Cardiac muscle cell (in vitro differentiated cells and primary cell): ENCODE data around the gene SLC39A7. TPM values are rescaled to one million over a fixed set of nuclear protein-coding genes. Genes with fewer than 3 reads are reported as not detected.

Source experiments
- DNase-seq, 2 donors: peaks; one replicate each; pipeline versions ENCODE4 v3.0.0 to v3.0.0-alpha.2; 2010 to 2017; ENCODE audit warnings: low read depth in 1 of 2, low spot score in 1 of 2
- H3K27ac ChIP-seq: fragments of 200-600 bp; sonication (generic); 2 replicates; pipeline ENCODE4 v1.5.1; 2016
- H3K27me3 ChIP-seq: fragments of 200-600 bp; sonication (generic); 2 replicates; pipeline ENCODE4 v1.6.0; 2016; ENCODE audit warnings: control low read depth
- H3K36me3 ChIP-seq: fragments of 200-600 bp; sonication (generic); 2 replicates; pipeline ENCODE4 v1.5.1; 2016; ENCODE audit warnings: control low read depth
- H3K4me1 ChIP-seq: fragments of 200-600 bp; sonication (generic); 2 replicates; pipeline ENCODE4 v1.8.1; 2017; ENCODE audit warnings: low read depth, mild to moderate bottlenecking, mixed run types
- H3K4me3 ChIP-seq: fragments of 200-600 bp; sonication (generic); 2 replicates; pipeline ENCODE4 v1.5.1; 2016; ENCODE audit warnings: mild to moderate bottlenecking
- H3K9me3 ChIP-seq: fragments of 200-600 bp; sonication (generic); 2 replicates; pipeline ENCODE4 v1.5.1; 2017; ENCODE audit warnings: low read depth, mild to moderate bottlenecking, control low read depth
- CTCF ChIP-seq: IDR thresholded peaks from 2 replicates; pipeline ENCODE4 v1.5.1; 2012; ENCODE audit warnings: low read depth, mild to moderate bottlenecking, low read length
- polyA plus RNA-seq: library from polyadenylated mRNA; unstranded; fragments of >200 nt; fragmentation: Nextera tagmentation; extraction: Ambion mirVana; gene quantifications from 2 replicates; pipeline ENCODE4 v1.2.1, GENCODE V29; 2016
- total RNA-seq: library from RNA; depleted of rRNA; stranded (reverse); fragments of >200 nt; gene quantifications from 2 replicates; pipeline ENCODE4 v1.2.3, GENCODE V29; 2016

The SLC39A7 gene
- total and polyA plus RNA-seq, 2 experiments from 2014 or later: 51.3 to 147 TPM

GRCh38 chr6:33204165-33204414 lies 3.4 kb downstream of the SLC39A7 start:
- no peaks in the 10 kb centered on the region for H3K9me3 ChIP-seq
- H3K27ac ChIP-seq: no peak overlapping the region
- H3K4me3 ChIP-seq: no peak overlapping the region
- H3K4me1 ChIP-seq: peaks cover 18% of the 10 kb centered on the region
- no peaks in the 10 kb centered on the region for H3K27me3 ChIP-seq
- peaks cover 17% of the 10 kb centered on the region for H3K36me3 ChIP-seq
- no peak for DNase-seq
- no peak for TF ChIP-seq CTCF

- peak; percentile 94 to 97 for DNase-seq
- H3K4me1 ChIP-seq: peaks cover 18% of the 10 kb centered on the region
- peaks cover 17% of the 10 kb centered on the region for H3K36me3 ChIP-seq
- peak within 1 kb of the TSS; percentile 87 for H3K4me3 ChIP-seq
- peak within 1 kb of the TSS; percentile 72 for H3K27ac ChIP-seq
- H3K27me3 ChIP-seq: no peaks in the 10 kb centered on the region
- H3K9me3 ChIP-seq: no peaks in the 10 kb centered on the region
- TF ChIP-seq CTCF: no peak
Observed at GRCh38 chr6:33204415-33205190, 3.9 kb downstream of the SLC39A7 start, which contains the start of gene HSD17B8. Gene HSD17B8 (plus strand): TSS chr6:33204655. CDS start chr6:33204669, 14 bp downstream.

GRCh38 chr6:33205191-33206026 lies 4.7 kb downstream of the SLC39A7 start:
- Histone ChIP-seq H3K36me3 (peaks cover 17% of the 10 kb centered on the region), H3K4me1 (peaks cover 18% of the 10 kb centered on the region), H3K27me3 (no peaks in the 10 kb centered on the region), H3K9me3 (no peaks in the 10 kb centered on the region), H3K27ac (peak overlapping the region; percentile 72), H3K4me3 (peak overlapping the region; percentile 87)
- DNase-seq: no peak
- TF ChIP-seq CTCF: no peak

- Histone ChIP-seq H3K36me3 (peaks cover 17% of the 10 kb centered on the region), H3K27me3 (no peaks in the 10 kb centered on the region), H3K4me3 (no peak overlapping the region), H3K27ac (no peak overlapping the region), H3K4me1 (peaks cover 18% of the 10 kb centered on the region), H3K9me3 (no peaks in the 10 kb centered on the region)
- TF ChIP-seq CTCF: no peak
- DNase-seq: no peak
Observed at GRCh38 chr6:33206027-33206863, 5.6 kb downstream of the SLC39A7 start.

- Histone ChIP-seq H3K27ac (no peak overlapping the region), H3K9me3 (no peaks in the 10 kb centered on the region), H3K36me3 (peaks cover 14% of the 10 kb centered on the region), H3K4me3 (peak overlapping the region; percentile 72), H3K4me1 (peaks cover 12% of the 10 kb centered on the region), H3K27me3 (no peaks in the 10 kb centered on the region)
- no peak for TF ChIP-seq CTCF
- no peak for DNase-seq
Observed at GRCh38 chr6:33206864-33207551, 6.3 kb downstream of the SLC39A7 start.
